Measurements from ENCODE around the gene SLC12A4. TPM values are rescaled to one million over a fixed set of nuclear protein-coding genes. Genes with fewer than 3 reads are reported as not detected.

SLC12A4 gene
- polyA plus RNA-seq, 2 of the 4 experiments (the other 2 are of a cell fraction), result 18.2 to 33.2 TPM

- DNase-seq (ENCODE audit: low read depth in 1 of 2, low spot score in 1 of 2) (peak; percentile 76 to 80), FAIRE-seq (no peak), ATAC-seq (peak; percentile 92 to 98)
- Histone ChIP-seq H3K4me3 (peak overlapping the region; percentile 20; the same call in 1 of the 3 replicates), H3K9me3 (no peaks in the 10 kb centered on the region), H3K4me2 (peak overlapping the region; percentile 70), H3K27ac (peak overlapping the region; percentile 66 to 82), H3K4me1 (peaks cover 5% of the 10 kb centered on the region; the same call in 1 of the 3 replicates)
- ChIA-PET CTCF (interaction anchor here (0.5 to 3.7 kb wide), 25 partner anchors 9 to 435 kb away, joined by 3 to 21 read pairs (median 4); no protein-coding TSS in a partner anchor), POLR2A (no interaction called here)
- WGBS (ENCODE audit: missing lambda C conversion rate), result 29% methylated on average over 21 of the region's 39 CpGs
- TF ChIP-seq KDM1A (IDR thresholded peaks at IDR 0.05; ENCODE audit: low read depth) (no peak), EHF (CRISPR knock-in tag; IDR thresholded peaks at IDR 0.05) (no peak), CEBPB (IDR thresholded peaks at IDR 0.05) (no peak), ZFP36 (IDR thresholded peaks at IDR 0.05; ENCODE audit: borderline replicate concordance, partially characterized antibody) (no peak), HEYL (CRISPR knock-in tag; IDR thresholded peaks at IDR 0.05) (no peak), KDM5A (IDR thresholded peaks at IDR 0.05) (no peak), HDAC2 (IDR thresholded peaks at IDR 0.05) (no peak), HOXB5 (CRISPR knock-in tag; IDR thresholded peaks at IDR 0.05) (no peak), RFX5 (IDR thresholded peaks at IDR 0.05) (no peak), FOSL2 (IDR thresholded peaks at IDR 0.05) (no peak), FOSL2 (CRISPR knock-in tag; IDR thresholded peaks at IDR 0.05) (0 out of 2 replicates have a peak, but pooled peaks have one; percentile 17), EHMT2 (IDR thresholded peaks at IDR 0.05; ENCODE audit: low read depth) (no peak), HOXB13 (CRISPR knock-in tag; IDR thresholded peaks at IDR 0.05; ENCODE audit: low read depth) (no peak), E2F6 (IDR thresholded peaks at IDR 0.05; ENCODE audit: borderline replicate concordance, low read depth) (0 out of 2 replicates have a peak, but pooled peaks have one; percentile 51), POLR2A (IDR thresholded peaks at IDR 0.05; ENCODE audit: low read length) (no peak), CHD2 (IDR thresholded peaks at IDR 0.05; ENCODE audit: low read length, partially characterized antibody) (no peak), GATA3 (IDR thresholded peaks at IDR 0.05; ENCODE audit: borderline replicate concordance) (no peak), RARB (CRISPR knock-in tag; IDR thresholded peaks at IDR 0.05) (no peak), ATOH8 (CRISPR knock-in tag; IDR thresholded peaks at IDR 0.05; ENCODE audit: low read depth) (no peak), SREBF2 (IDR thresholded peaks at IDR 0.05) (no peak), TFCP2L1 (CRISPR knock-in tag; IDR thresholded peaks at IDR 0.05) (no peak), ESRRA (IDR thresholded peaks at IDR 0.05; ENCODE audit: borderline replicate concordance, low read length) (no peak), FOXS1 (CRISPR knock-in tag; IDR thresholded peaks at IDR 0.05) (no peak), CTCF (IDR thresholded peaks at IDR 0.05) (peak; percentile 98), FOSB (CRISPR knock-in tag; IDR thresholded peaks at IDR 0.05) (no peak), USF2 (IDR thresholded peaks at IDR 0.05) (no peak), TP53 (CRISPR knock-in tag; IDR thresholded peaks at IDR 0.05) (no peak), NFE2L2 (conservative IDR thresholded peaks at IDR 0.05; ENCODE audit: low read length) (no peak), PHF8 (IDR thresholded peaks at IDR 0.05; ENCODE audit: borderline replicate concordance, low read depth) (no peak), CBX2 (IDR thresholded peaks at IDR 0.05; ENCODE audit: borderline replicate concordance, low read depth) (no peak), HMGXB4 (CRISPR knock-in tag; IDR thresholded peaks at IDR 0.05; ENCODE audit: borderline replicate concordance) (no peak), MAX (IDR thresholded peaks at IDR 0.05) (peak; percentile 67)
Measured at GRCh38 chr16:67993207-67994039, 25.0 kb upstream of the SLC12A4 start.

Measured in A549 (cell line).